Inferior parietal cortex (tissue), 1 donor: ENCODE data around the gene TASP1.

Experiments used
- DNase-seq: peaks from one replicate; pipeline ENCODE4 v3.0.0-alpha.2; 2016; ENCODE audit errors: extremely low spot score

The TASP1 gene

GRCh38 chr20:13441388-13441787 lies 197.3 kb downstream of the TASP1 start:
- DNase-seq: no peak

GRCh38 chr20:13436530-13436929 lies 202.2 kb downstream of the TASP1 start:
- DNase-seq: no peak

GRCh38 chr20:13432126-13432525 lies 206.6 kb downstream of the TASP1 start:
- no peak for DNase-seq

GRCh38 chr20:13430346-13431002 lies 208.3 kb downstream of the TASP1 start:
- DNase-seq: no peak

GRCh38 chr20:13428684-13429083 lies 210.0 kb downstream of the TASP1 start:
- DNase-seq: no peak

GRCh38 chr20:13426870-13427269 lies 211.9 kb downstream of the TASP1 start:
- no peak for DNase-seq

GRCh38 chr20:13425381-13426135 lies 213.2 kb downstream of the TASP1 start:
- DNase-seq: no peak

- no peak for DNase-seq
Measured at GRCh38 chr20:13424174-13424833, 214.4 kb downstream of the TASP1 start.

GRCh38 chr20:13423472-13424173 lies 215.1 kb downstream of the TASP1 start:
- DNase-seq: no peak

GRCh38 chr20:13422637-13423036 lies 216.1 kb downstream of the TASP1 start:
- DNase-seq: no peak

- no peak for DNase-seq
Measured at GRCh38 chr20:13420625-13421024, 218.1 kb downstream of the TASP1 start.

GRCh38 chr20:13419477-13419876 lies 219.3 kb downstream of the TASP1 start:
- DNase-seq: no peak

GRCh38 chr20:13418263-13419229 lies 220.2 kb downstream of the TASP1 start:
- no peak for DNase-seq

GRCh38 chr20:13416531-13416930 lies 222.2 kb downstream of the TASP1 start:
- no peak for DNase-seq

GRCh38 chr20:13412806-13413445 lies 225.8 kb downstream of the TASP1 start:
- no peak for DNase-seq

GRCh38 chr20:13404293-13404692 lies 234.4 kb downstream of the TASP1 start:
- no peak for DNase-seq

- DNase-seq: no peak
Measured at GRCh38 chr20:13403453-13403852, 235.3 kb downstream of the TASP1 start.

- no peak for DNase-seq
Measured at GRCh38 chr20:13402986-13403385, 235.7 kb downstream of the TASP1 start.

GRCh38 chr20:13402171-13402760 lies 236.5 kb downstream of the TASP1 start:
- no peak for DNase-seq

GRCh38 chr20:13401596-13401995 lies 237.1 kb downstream of the TASP1 start:
- DNase-seq: no peak
